Mammary epithelial cell (primary cell): Measurements from ENCODE around the gene NDUFAF2.
A peak's percentile ranks its signal among the peaks of the same experiment; 100 is the strongest.

Experiments
- CTCF ChIP-seq, 2 donors: IDR thresholded peaks in 1 of 2; conservative IDR thresholded peaks in 1 of 2; 2 replicates each; pipeline ENCODE4 v1.5.1; 2011 to 2012; ENCODE audit warnings: inconsistent platforms in 2 of 2, low read length in 2 of 2, mild to moderate bottlenecking in 2 of 2, control low read depth in 1 of 2, low read depth in 1 of 2; ENCODE audit not compliant: insufficient read depth in 1 of 2; ENCODE audit errors: extremely low read depth in 1 of 2
- EZH2 ChIP-seq: IDR thresholded peaks from 2 replicates; pipeline ENCODE4 v1.6.1; 2012; ENCODE audit warnings: low read length, inconsistent platforms, borderline replicate concordance

GRCh38 chr5:60929024-60929423 lies 16.0 kb upstream of the NDUFAF2 start:
- TF ChIP-seq CTCF (conservative IDR thresholded peaks at IDR 0.05 in 1 of 2, IDR thresholded peaks at IDR 0.05 in 1 of 2; ENCODE audit: extremely low read depth in 1 of 2, insufficient read depth in 1 of 2, low read depth in 1 of 2, low read length in 2 of 2) (peak; percentile 20 to 38), EZH2 (no peak)
